GM23338 (cell line): Measurements from ENCODE around the gene ELMO2. TPM values are rescaled to one million over a fixed set of nuclear protein-coding genes. Genes with fewer than 3 reads are reported as not detected.

ENCODE experiments used
- ATAC-seq: fragments of 200-7000 bp; cut with Tn5 transposase; 3 replicates; pipeline ENCODE4 v1.9.1; 2020
- DNase-seq: peaks from one replicate; pipeline ENCODE4 v3.0.0-alpha.2; 2015; ENCODE audit warnings: low spot score
- H2AFZ ChIP-seq: fragments of 200-600 bp; sonication (generic); 2 replicates; pipeline ENCODE4 v1.8.0; 2016; ENCODE audit warnings: antibody characterized with exemption, mild to moderate bottlenecking, moderate library complexity
- H3F3A ChIP-seq: fragments of 200-600 bp; sonication (generic); replicated peaks from 2 replicates; pipeline ENCODE4 v1.8.0; 2017; ENCODE audit warnings: antibody characterized with exemption, mixed run types, low read depth
- H3K27ac ChIP-seq: fragments of 200-600 bp; sonication (generic); 2 replicates; pipeline ENCODE4 v1.6.1; 2016; ENCODE audit warnings: low read depth
- H3K27me3 ChIP-seq: fragments of 200-600 bp; sonication (generic); 2 replicates; pipeline ENCODE4 v1.8.0; 2016; ENCODE audit warnings: mild to moderate bottlenecking, mixed run types, moderate library complexity; ENCODE audit not compliant: insufficient read depth
- H3K36me3 ChIP-seq: fragments of 200-600 bp; sonication (generic); 2 replicates; pipeline ENCODE4 v1.8.0; 2016; ENCODE audit warnings: mild to moderate bottlenecking; ENCODE audit not compliant: insufficient read depth
- H3K4me1 ChIP-seq: fragments of 200-600 bp; sonication (generic); 2 replicates; pipeline ENCODE4 v1.8.0; 2016; ENCODE audit warnings: mild to moderate bottlenecking, moderate library complexity; ENCODE audit not compliant: insufficient read depth
- H3K4me2 ChIP-seq: fragments of 200-600 bp; sonication (generic); 2 replicates; pipeline ENCODE4 v1.7.1; 2017; ENCODE audit warnings: mixed run types
- H3K4me3 ChIP-seq: fragments of 200-600 bp; sonication (generic); 2 replicates; pipeline ENCODE4 v1.6.1; 2016; ENCODE audit warnings: mixed run types
- H3K79me2 ChIP-seq: fragments of 200-600 bp; sonication (generic); replicated peaks from 2 replicates; pipeline ENCODE4 v1.8.0; 2017; ENCODE audit warnings: mild to moderate bottlenecking; ENCODE audit not compliant: insufficient read depth
- H3K9me2 ChIP-seq: fragments of 200-600 bp; sonication (generic); 2 replicates; pipeline ENCODE4 v1.8.0; 2017; ENCODE audit not compliant: insufficient read depth
- H4K20me1 ChIP-seq: fragments of 200-600 bp; sonication (generic); replicated peaks from 2 replicates; pipeline ENCODE4 v1.8.0; 2017; ENCODE audit warnings: mild to moderate bottlenecking; ENCODE audit not compliant: insufficient read depth
- H3K27ac Mint-ChIP-seq: 2 replicates; pipeline ENCODE4 v1.8.0; 2020; ENCODE audit warnings: inconsistent platforms, mild to moderate bottlenecking, moderate library complexity, mixed read lengths
- H3K27me3 Mint-ChIP-seq: 3 replicates; pipeline ENCODE4 v1.8.0; 2022; ENCODE audit warnings: low read depth, mild to moderate bottlenecking, moderate library complexity, mixed read lengths, inconsistent platforms; ENCODE audit not compliant: insufficient read depth, poor library complexity
- H3K36me3 Mint-ChIP-seq: 3 replicates; pipeline ENCODE4 v1.8.0; 2021; ENCODE audit warnings: low read depth, mild to moderate bottlenecking, inconsistent platforms, moderate library complexity, mixed read lengths
- H3K4me1 Mint-ChIP-seq: 3 replicates; pipeline ENCODE4 v1.8.0; 2020; ENCODE audit warnings: mild to moderate bottlenecking, inconsistent platforms, mixed read lengths
- H3K4me3 Mint-ChIP-seq: 3 replicates; pipeline ENCODE4 v1.8.0; 2021; ENCODE audit warnings: moderate library complexity, mild to moderate bottlenecking, inconsistent platforms, mixed read lengths
- H3K9me3 Mint-ChIP-seq: 3 replicates; pipeline ENCODE4 v1.8.0; 2020; ENCODE audit warnings: moderate library complexity, mild to moderate bottlenecking, inconsistent platforms, mixed read lengths
- ETS1 ChIP-seq: IDR thresholded peaks from 2 replicates; pipeline ENCODE4 v1.6.1; 2016; ENCODE audit warnings: antibody characterized with exemption
- EZH2phosphoT487 ChIP-seq: fragments of 200-600 bp; sonication (generic); IDR thresholded peaks from one replicate; pipeline ENCODE4 v1.8.1; 2018; ENCODE audit warnings: antibody characterized with exemption; ENCODE audit not compliant: unreplicated experiment
- JUNB ChIP-seq: IDR thresholded peaks from one replicate; pipeline ENCODE4 v1.6.1; 2016; ENCODE audit warnings: antibody characterized with exemption; ENCODE audit not compliant: unreplicated experiment
- NANOG ChIP-seq: IDR thresholded peaks from 2 replicates; pipeline ENCODE4 v1.6.1; 2016; ENCODE audit warnings: antibody characterized with exemption, borderline replicate concordance
- POLR2AphosphoS5 ChIP-seq: IDR thresholded peaks from 2 replicates; pipeline ENCODE4 v1.6.1; 2016; ENCODE audit warnings: antibody characterized with exemption, low read depth
- STAT1 ChIP-seq: IDR thresholded peaks from one replicate; pipeline ENCODE4 v1.6.1; 2016; ENCODE audit warnings: antibody characterized with exemption; ENCODE audit not compliant: unreplicated experiment
- ZNF114 ChIP-seq: fragments of 250-450 bp; sonication (Bioruptor Pico); IDR thresholded peaks from 2 replicates; pipeline ENCODE4 v1.5.0; 2020; ENCODE audit warnings: mild to moderate bottlenecking, moderate library complexity
- ZNF462 ChIP-seq: fragments of 250-450 bp; sonication (Bioruptor Pico); IDR thresholded peaks from 2 replicates; pipeline ENCODE4 v1.5.0; 2020; ENCODE audit warnings: mild to moderate bottlenecking, moderate library complexity
- polyA plus RNA-seq: library from polyadenylated mRNA; unstranded; fragments of >200 nt; fragmentation: Nextera tagmentation; extraction: Ambion mirVana; gene quantifications from 2 replicates; pipeline ENCODE4 v1.2.1, GENCODE V29; 2016
- total RNA-seq: library from RNA; depleted of rRNA; stranded (reverse); fragments of >200 nt; shearing (Covaris generic); gene quantifications from 2 replicates; pipeline ENCODE4 v1.2.3, GENCODE V29; 2014

The ELMO2 gene
- total and polyA plus RNA-seq, 2 experiments from 2014 or later, result 15.1 to 44.1 TPM

- TF ChIP-seq ZNF462 (no peak), ETS1 (no peak), EZH2phosphoT487 (no peak), JUNB (no peak), STAT1 (no peak)
Measured at GRCh38 chr20:46400828-46401477, 5.5 kb downstream of the ELMO2 start (continued).

GRCh38 chr20:46400253-46400652 is 6.2 kb downstream of the ELMO2 start:
- H3K4me3 Mint-ChIP-seq, result peak overlapping the region; percentile 46
- H3K4me1 ChIP-seq, result peaks cover 25% of the 10 kb centered on the region
- ATAC-seq (peak; percentile 61), DNase-seq (no peak)
- peaks cover 3% of the 10 kb centered on the region for H3K27me3 Mint-ChIP-seq
- TF ChIP-seq ETS1 (no peak), ZNF114 (CRISPR knock-in tag) (no peak), POLR2AphosphoS5 (no peak), NANOG (no peak)
- no peaks in the 10 kb centered on the region for H3K27me3 ChIP-seq
- peak overlapping the region; percentile 35 for H3K4me2 ChIP-seq
- H3K4me3 ChIP-seq, result no peak overlapping the region
- peak overlapping the region; percentile 91 for H3K27ac Mint-ChIP-seq
- H4K20me1 ChIP-seq, result peaks cover 26% of the 10 kb centered on the region
- no peaks in the 10 kb centered on the region for H3K9me2 ChIP-seq
- no peak overlapping the region for H2AFZ ChIP-seq
- H3K9me3 Mint-ChIP-seq, result no peaks in the 10 kb centered on the region
- H3K36me3 Mint-ChIP-seq, result peaks cover 4% of the 10 kb centered on the region; the same call in 2 of the 3 replicates
- H3K36me3 ChIP-seq, result no peaks in the 10 kb centered on the region
- H3K4me1 Mint-ChIP-seq, result peaks cover 28% of the 10 kb centered on the region
- H3K79me2 ChIP-seq, result peaks cover 55% of the 10 kb centered on the region
- peak overlapping the region; percentile 18 for H3K27ac ChIP-seq
- H3F3A ChIP-seq, result no peaks in the 10 kb centered on the region
